ENCODE measurements around the gene KDM1B. TPM values are rescaled to one million over a fixed set of nuclear protein-coding genes. Genes with fewer than 3 reads are reported as not detected.

Gene KDM1B
- total and polyA plus RNA-seq, 2 donors (not counting 3 experiments of a cell fraction or from before 2014, with no cell fraction given), result 3.0 to 10.8 TPM

GRCh38 chr6:18249271-18249670 lies 94.0 kb downstream of the KDM1B start:
- H3K79me2 ChIP-seq (ENCODE audit: control insufficient read depth, insufficient read depth, low read length), result peaks cover 74% of the 10 kb centered on the region
- FAIRE-seq, result no peak
- dilution Hi-C loops (cut with MboI; ENCODE audit: extremely low pct_ligation_motif_present, low sequenced_read_pairs), result no loop called here

GRCh38 chr6:18253635-18254034 lies 98.4 kb downstream of the KDM1B start:
- Histone ChIP-seq H2AFZ (ENCODE audit: low read depth, low read length) (no peak overlapping the region), H3K79me2 (ENCODE audit: control insufficient read depth, insufficient read depth, low read length) (peaks cover 87% of the 10 kb centered on the region), H3K4me1 (ENCODE audit: control insufficient read depth, extremely low read depth, insufficient read depth, low read length) (no peaks in the 10 kb centered on the region), H3K36me3 (ENCODE audit: control insufficient read depth in 2 of 2, extremely low read depth in 1 of 2, insufficient read depth in 2 of 2, low read length in 2 of 2) (peaks cover 4 to 49% of the 10 kb centered on the region in 2 experiments), H3K4me3 (replicated peaks in 1 of 3; ENCODE audit: insufficient read depth in 1 of 3, low read depth in 1 of 3, low read length in 3 of 3) (no peak overlapping the region), H3K9me1 (replicated peaks; ENCODE audit: control insufficient read depth, extremely low read depth, insufficient read depth, low read length) (no peaks in the 10 kb centered on the region), H3K27ac (ENCODE audit: insufficient read depth, low read depth, low read length) (no peak overlapping the region), H4K20me1 (replicated peaks; ENCODE audit: control insufficient read depth, extremely low read depth, insufficient read depth, low read length) (peaks cover 2% of the 10 kb centered on the region), H3K4me2 (ENCODE audit: insufficient read depth, low read length) (no peak overlapping the region), H3K9me3 (replicated peaks; ENCODE audit: control insufficient read depth, insufficient read depth, low read length) (no peaks in the 10 kb centered on the region), H3K9ac (replicated peaks; ENCODE audit: extremely low read depth, insufficient read depth, low read length) (no peak overlapping the region), H3K27me3 (ENCODE audit: control insufficient read depth in 2 of 2, insufficient read depth in 2 of 2, low read length in 2 of 2) (no peaks in the 10 kb centered on the region)
- intact Hi-C loops (cut with micrococcal nuclease) (no loop called here), dilution Hi-C loops (cut with MboI; ENCODE audit: extremely low pct_ligation_motif_present, low sequenced_read_pairs) (no loop called here)
- CTCF ChIA-PET, result interaction anchor here (0.5 to 1.9 kb wide), 2 partner anchors 11 to 250 kb away, joined by 3 to 6 read pairs; partner anchors contain the start of gene DEK
- FAIRE-seq (no peak), DNase-seq (ENCODE audit: low read depth, low spot score) (no peak)
- POLR2A ChIA-PET, result no interaction called here
- no peak for TF ChIP-seq GATA2 (IDR thresholded peaks at IDR 0.05; ENCODE audit: insufficient read depth, insufficient read length, low read depth, low read length)
- no TSS peak for BruUV-seq (replicated peaks)

More at GRCh38 chr6:18249271-18249670, 94.0 kb downstream of the KDM1B start:
- intact Hi-C loops (cut with micrococcal nuclease), result no loop called here
- ChIA-PET POLR2A (no interaction called here), CTCF (interaction anchor here (1.7 kb wide), 1 partner anchor 10 kb away, joined by 6 read pairs; no protein-coding TSS in a partner anchor)
- Histone ChIP-seq H3K4me2 (ENCODE audit: insufficient read depth, low read length) (no peak overlapping the region), H3K4me3 (replicated peaks in 1 of 3; ENCODE audit: insufficient read depth in 1 of 3, low read depth in 1 of 3, low read length in 3 of 3) (no peak overlapping the region), H4K20me1 (replicated peaks; ENCODE audit: control insufficient read depth, extremely low read depth, insufficient read depth, low read length) (peaks cover 2% of the 10 kb centered on the region), H3K9me1 (replicated peaks; ENCODE audit: control insufficient read depth, extremely low read depth, insufficient read depth, low read length) (peaks cover 2% of the 10 kb centered on the region), H2AFZ (ENCODE audit: low read depth, low read length) (no peak overlapping the region), H3K27ac (ENCODE audit: insufficient read depth, low read depth, low read length) (no peak overlapping the region), H3K36me3 (ENCODE audit: control insufficient read depth in 2 of 2, extremely low read depth in 1 of 2, insufficient read depth in 2 of 2, low read length in 2 of 2) (peaks cover 5 to 45% of the 10 kb centered on the region in 2 experiments), H3K27me3 (ENCODE audit: control insufficient read depth in 2 of 2, insufficient read depth in 2 of 2, low read length in 2 of 2) (no peaks in the 10 kb centered on the region), H3K4me1 (ENCODE audit: control insufficient read depth, extremely low read depth, insufficient read depth, low read length) (no peaks in the 10 kb centered on the region), H3K9ac (replicated peaks; ENCODE audit: extremely low read depth, insufficient read depth, low read length) (no peak overlapping the region), H3K9me3 (replicated peaks; ENCODE audit: control insufficient read depth, insufficient read depth, low read length) (no peaks in the 10 kb centered on the region)
- TF ChIP-seq, protein P1, sequence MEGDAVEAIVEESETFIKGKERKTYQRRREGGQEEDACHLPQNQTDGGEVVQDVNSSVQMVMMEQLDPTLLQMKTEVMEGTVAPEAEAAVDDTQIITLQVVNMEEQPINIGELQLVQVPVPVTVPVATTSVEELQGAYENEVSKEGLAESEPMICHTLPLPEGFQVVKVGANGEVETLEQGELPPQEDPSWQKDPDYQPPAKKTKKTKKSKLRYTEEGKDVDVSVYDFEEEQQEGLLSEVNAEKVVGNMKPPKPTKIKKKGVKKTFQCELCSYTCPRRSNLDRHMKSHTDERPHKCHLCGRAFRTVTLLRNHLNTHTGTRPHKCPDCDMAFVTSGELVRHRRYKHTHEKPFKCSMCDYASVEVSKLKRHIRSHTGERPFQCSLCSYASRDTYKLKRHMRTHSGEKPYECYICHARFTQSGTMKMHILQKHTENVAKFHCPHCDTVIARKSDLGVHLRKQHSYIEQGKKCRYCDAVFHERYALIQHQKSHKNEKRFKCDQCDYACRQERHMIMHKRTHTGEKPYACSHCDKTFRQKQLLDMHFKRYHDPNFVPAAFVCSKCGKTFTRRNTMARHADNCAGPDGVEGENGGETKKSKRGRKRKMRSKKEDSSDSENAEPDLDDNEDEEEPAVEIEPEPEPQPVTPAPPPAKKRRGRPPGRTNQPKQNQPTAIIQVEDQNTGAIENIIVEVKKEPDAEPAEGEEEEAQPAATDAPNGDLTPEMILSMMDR (IDR thresholded peaks at IDR 0.05; ENCODE audit: extremely low read depth in 1 of 2, insufficient read depth in 1 of 2, low read depth in 1 of 2, low read length in 2 of 2), result no peak
- no peak for TF ChIP-seq POLR2AphosphoS5 (IDR thresholded peaks at IDR 0.05; ENCODE audit: insufficient read depth, low read depth, low read length)
- DNase-seq (ENCODE audit: low read depth, low spot score), result no peak
- no TSS peak for BruUV-seq (replicated peaks)
